Activated CD4-positive, alpha-beta T cell treated with anti-CD3 and anti-CD28 coated beads, Interleukin-10, Interleukin-2, amounts not matched to agents 100 ng/mL and 50 ng/mL, durations not matched to agents 16 hours and 8 hours (primary cell): ENCODE data around the gene CRIM1.

Source experiments
- DNase-seq: peaks from one replicate; pipeline ENCODE4 v3.0.0-alpha.2; 2020

CRIM1 gene

GRCh38 chr2:36490749-36491148, 135.2 kb downstream of the CRIM1 start:
- no peak for DNase-seq

GRCh38 chr2:36492216-36492945, 136.8 kb downstream of the CRIM1 start:
- no peak for DNase-seq

DNA sequence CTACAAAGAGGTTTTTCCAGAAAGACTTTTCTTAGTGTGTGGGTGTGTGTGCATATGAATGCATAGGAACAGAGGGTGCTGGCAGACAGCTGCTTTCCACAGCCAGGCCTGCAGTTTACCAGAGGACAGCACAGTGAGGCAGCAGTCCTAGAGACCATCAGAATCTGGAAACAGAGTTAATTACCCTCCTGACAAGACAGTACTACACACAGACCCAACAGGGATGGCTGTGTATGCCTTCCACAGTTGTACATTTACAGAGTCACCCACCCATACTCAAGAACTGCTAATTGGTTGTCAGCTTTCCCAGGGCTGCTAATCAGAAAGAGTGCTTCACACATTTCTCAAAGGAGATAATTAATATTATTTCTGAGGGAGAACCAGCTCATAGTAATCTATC, 137.7 kb downstream of the CRIM1 start:
- no peak for DNase-seq

GRCh38 chr2:36497570-36498163, 142.1 kb downstream of the CRIM1 start:
- no peak for DNase-seq

GRCh38 chr2:36499128-36499820, 143.7 kb downstream of the CRIM1 start:
- no peak for DNase-seq

- no peak for DNase-seq
Observed at GRCh38 chr2:36500072-36500471, 144.5 kb downstream of the CRIM1 start.

DNA sequence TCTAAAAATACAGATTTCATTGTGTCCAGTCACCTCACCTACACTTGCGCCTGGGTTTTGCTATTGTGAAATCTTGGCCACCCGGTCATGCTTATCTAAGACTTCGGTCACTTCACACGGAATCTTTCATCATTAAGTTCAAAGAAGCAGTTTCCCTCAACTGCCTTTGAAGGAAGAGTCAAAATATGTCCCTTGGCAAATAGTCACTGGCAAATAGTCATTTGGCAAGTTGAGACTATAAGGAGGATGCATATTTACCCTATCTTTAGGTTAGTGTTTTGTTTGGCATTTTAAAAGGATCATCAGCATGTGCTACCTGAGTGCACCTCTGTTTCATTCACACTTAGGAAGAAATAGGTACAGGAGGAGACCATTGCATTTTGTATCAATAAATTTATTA, 146.5 kb downstream of the CRIM1 start:
- DNase-seq, result no peak

- peak; percentile 59 for DNase-seq
Observed at GRCh38 chr2:36507408-36507812, 151.8 kb downstream of the CRIM1 start.

- DNase-seq, result no peak
Observed at GRCh38 chr2:36509075-36509474, 153.5 kb downstream of the CRIM1 start.

GRCh38 chr2:36511858-36512603, 156.5 kb downstream of the CRIM1 start:
- DNase-seq, result no peak

DNA sequence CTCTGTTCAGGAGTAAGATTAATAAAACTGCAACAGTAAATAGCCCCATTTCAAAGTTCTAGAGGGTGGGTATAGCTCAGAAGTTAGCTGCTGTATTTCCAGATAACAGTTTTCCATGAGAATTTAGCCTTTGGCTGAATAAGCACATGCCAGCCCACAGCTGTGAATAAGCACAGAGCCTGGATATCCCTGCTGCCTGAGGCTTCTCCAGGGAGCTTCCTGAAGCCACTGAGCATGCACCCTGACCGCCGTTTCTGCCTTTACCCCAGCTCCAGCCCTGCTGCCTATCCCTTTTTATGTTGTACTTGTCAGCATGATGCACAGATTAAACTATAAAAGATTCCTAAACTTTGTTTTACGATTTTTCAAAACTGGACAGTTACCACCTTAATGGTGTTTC, 157.1 kb downstream of the CRIM1 start:
- DNase-seq, result no peak

DNA sequence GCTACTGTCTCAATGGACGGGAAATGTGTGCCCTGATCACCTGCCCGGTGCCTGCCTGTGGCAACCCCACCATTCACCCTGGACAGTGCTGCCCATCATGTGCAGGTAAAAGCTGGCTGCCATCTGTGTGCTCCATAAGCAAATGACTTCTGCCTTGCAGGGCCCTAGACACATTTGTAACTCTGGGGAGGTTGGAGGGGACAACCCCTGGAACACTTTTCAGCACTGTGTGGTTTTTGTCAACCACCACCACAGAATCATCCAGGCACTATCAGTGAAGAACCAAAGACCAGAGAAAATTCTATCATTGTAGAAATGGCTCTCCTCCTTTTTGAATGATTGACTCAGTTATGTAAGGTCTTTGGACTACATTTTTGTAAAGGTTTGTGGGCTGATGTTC, 158.1 kb downstream of the CRIM1 start:
- no peak for DNase-seq

DNA sequence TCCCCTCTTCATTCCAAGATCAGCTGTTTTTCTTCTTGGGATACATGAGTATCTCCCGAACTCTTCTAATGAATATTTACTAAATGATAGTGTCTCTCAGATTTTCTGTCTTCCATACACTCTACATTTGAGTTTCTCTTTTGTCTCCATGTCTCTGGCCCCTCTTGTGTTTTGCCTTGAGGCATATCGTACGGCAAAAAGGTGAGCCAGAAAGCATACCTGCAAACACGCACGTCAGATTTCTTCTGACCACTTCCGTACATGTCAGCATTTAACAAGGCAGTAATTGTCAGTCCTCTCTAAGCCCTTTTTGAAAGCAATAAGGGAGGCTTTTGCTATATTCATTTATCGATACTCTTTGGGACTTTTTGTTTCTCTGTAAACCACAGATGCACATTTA, 160.0 kb downstream of the CRIM1 start:
- no peak for DNase-seq

DNA sequence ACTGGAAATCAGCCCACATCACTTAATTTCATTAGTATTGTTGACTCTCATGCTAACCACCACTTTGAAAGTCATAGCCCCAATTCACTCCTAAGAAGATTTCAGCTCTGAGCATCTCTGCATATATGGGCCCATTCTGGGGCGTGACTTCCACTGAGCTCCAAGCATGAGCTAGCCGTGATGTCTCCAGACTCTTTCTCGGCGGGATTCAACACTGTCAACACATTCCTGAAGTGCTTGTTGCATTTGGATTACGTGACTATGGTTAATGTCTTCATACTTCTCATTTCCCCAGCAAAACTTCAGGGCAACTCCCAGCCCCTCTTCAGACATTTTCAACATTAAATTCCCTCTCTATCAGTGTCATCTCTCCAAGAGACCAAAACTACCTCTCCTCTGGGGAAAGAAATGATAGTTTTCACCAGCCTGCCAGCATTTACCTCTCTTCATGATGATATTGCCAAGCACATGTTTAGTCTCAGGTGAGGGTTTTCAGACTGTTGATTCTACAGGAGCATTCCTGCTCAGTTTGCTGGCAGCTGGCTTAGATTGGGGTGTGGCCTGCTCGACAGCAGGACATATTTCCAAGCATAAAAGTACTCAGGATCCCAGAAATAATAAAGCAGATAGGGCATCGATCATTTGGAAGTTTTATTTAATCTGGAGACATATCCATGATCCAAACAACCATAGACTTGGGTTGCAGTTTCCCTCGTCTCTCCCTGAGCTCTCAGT, 160.7 kb downstream of the CRIM1 start:
- no peak for DNase-seq

DNA sequence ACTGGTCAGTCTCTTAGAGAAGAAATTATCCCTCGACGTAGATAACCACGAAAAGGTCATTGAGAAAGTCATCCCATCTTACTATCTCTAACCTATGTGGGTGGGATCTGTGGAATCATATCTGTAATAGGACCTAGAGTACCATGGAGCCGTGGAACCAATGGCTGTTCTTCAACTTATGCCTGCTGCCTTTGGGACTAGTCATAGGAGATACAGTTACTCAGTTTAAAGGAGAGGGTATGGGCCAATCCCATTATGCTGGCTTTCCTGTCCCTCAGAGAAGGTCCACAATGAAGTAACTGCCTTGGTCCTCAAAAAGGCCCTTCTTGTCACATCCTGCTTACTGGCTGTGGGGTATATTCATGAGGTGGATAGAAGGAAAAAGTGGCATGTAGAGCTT, 164.9 kb downstream of the CRIM1 start:
- no peak for DNase-seq

DNA sequence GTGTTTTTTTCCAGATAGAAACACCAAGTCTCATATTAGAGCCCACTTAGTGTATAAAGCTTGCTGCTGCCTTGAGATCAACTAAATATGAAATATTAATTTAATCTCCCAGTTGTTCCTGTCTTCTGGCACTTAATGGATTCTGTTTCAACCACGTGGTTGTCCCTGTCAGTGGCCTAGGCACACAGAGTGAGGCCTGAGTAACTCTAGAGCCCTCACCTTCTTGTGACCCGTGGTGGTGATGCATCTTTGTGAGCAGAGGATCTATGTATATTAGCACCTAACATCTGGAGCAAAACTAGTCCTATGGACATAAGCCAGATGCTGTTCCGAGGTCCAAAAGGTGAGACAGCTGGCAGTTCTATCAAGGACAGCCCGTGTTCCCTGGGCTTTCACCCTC, 167.6 kb downstream of the CRIM1 start:
- DNase-seq, result no peak

GRCh38 chr2:36525245-36525644, 169.7 kb downstream of the CRIM1 start:
- DNase-seq, result no peak

DNA sequence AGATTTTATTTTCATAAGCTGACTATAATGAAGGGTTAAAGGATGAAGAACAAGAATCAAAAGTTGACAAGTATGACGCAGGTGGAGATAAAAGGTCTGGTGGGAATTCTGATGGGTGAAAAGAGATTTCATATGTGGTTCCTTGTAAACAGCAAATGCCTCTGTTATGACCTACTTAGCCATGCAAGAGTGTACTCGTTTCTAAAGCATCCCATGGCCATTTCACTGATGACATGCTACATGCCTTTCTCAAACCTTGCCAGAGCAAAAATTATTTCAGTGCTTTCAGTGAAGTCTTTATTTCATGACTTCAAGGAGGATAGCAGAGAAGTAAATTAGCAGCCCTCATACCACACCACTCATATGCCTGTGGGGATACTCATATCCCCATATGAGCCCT, 170.6 kb downstream of the CRIM1 start:
- DNase-seq, result no peak

DNA sequence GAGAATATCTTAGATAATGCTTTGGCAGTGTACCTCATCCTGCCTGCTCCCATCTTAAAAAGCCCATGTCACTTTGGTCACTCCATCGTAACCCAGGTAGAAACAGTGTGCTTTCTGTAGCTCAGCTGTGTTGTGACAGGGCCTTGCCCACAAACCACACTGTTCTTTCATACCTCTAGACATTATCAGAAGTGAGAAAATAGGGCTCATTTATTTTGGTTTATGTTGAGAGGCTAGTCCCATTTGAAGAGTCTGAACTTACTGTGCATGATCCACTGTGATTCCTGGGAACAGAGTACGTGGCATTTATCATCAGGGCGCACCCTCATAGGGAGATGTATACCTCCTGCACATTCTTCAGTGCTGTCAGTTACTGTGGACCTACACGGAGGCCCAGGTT, 172.7 kb downstream of the CRIM1 start:
- DNase-seq, result no peak

GRCh38 chr2:36528766-36529392, 173.3 kb downstream of the CRIM1 start:
- DNase-seq, result no peak

- DNase-seq, result peak; percentile 20
Observed at GRCh38 chr2:36530178-36530982, 174.8 kb downstream of the CRIM1 start.

DNA sequence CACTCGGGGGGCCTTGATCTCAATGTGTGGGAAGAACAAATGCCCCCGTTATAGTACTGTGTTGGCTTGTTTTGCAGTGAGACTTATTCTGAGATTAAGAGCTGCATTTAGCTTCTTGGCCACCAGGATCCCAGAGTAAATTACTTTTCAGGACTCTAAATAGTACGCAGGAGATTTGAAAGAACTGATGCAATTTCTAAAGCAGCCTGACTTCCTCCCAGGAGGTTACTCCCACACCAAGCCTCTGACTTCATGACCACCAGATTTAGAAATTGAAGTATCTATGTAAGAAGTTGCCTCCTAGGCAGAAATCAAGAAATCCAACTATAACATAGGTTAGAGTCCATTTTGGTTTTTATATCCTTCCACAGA, 175.4 kb downstream of the CRIM1 start:
- DNase-seq, result no peak
